GM21390 (cell line): ENCODE measurements around the gene OLFM2.
"Not testable (repeated sequence)": the region's sequence is repeated elsewhere in the genome, so short reads cannot be mapped to it uniquely, and the experiment has no call there.

ENCODE experiments used
- ATAC-seq: cut with Tn5 transposase; IDR thresholded peaks from one replicate; pipeline ENCODE4 v1.9.1; 2021; ENCODE audit not compliant: unreplicated experiment

OLFM2 gene

GRCh38 chr19:9943744-9944143 lies 7.4 kb upstream of the OLFM2 start:
- no peak for ATAC-seq

- no peak for ATAC-seq
Measured at GRCh38 chr19:9941671-9942070, 5.4 kb upstream of the OLFM2 start.

GRCh38 chr19:9941231-9941630 lies 4.9 kb upstream of the OLFM2 start:
- ATAC-seq, result no peak

- ATAC-seq, result no peak
Measured at GRCh38 chr19:9940778-9941177, 4.5 kb upstream of the OLFM2 start.

GRCh38 chr19:9939301-9939913 lies 3.1 kb upstream of the OLFM2 start:
- ATAC-seq, result no peak

- ATAC-seq, result no peak
Measured at GRCh38 chr19:9937001-9937411, 691 bp upstream of the OLFM2 start.

GRCh38 chr19:9935506-9936325 lies 599 bp downstream of the OLFM2 start:
- ATAC-seq, result no peak

- ATAC-seq, result no peak
Measured at GRCh38 chr19:9934132-9934950, 2.0 kb downstream of the OLFM2 start.

- ATAC-seq, result no peak
Measured at GRCh38 chr19:9932835-9933234, 3.5 kb downstream of the OLFM2 start.

- ATAC-seq, result no peak
Measured at GRCh38 chr19:9931629-9932028, 4.7 kb downstream of the OLFM2 start.

- no peak for ATAC-seq
Measured at GRCh38 chr19:9923440-9923839, 12.9 kb downstream of the OLFM2 start.

GRCh38 chr19:9922782-9923379 lies 13.4 kb downstream of the OLFM2 start:
- ATAC-seq, result not testable (repeated sequence)

- ATAC-seq, result no peak
Measured at GRCh38 chr19:9917321-9917720, 19.0 kb downstream of the OLFM2 start.

- ATAC-seq, result no peak
Measured at GRCh38 chr19:9916719-9917118, 19.6 kb downstream of the OLFM2 start.

- ATAC-seq, result no peak
Measured at GRCh38 chr19:9914315-9915207, 21.8 kb downstream of the OLFM2 start.

- ATAC-seq, result no peak
Measured at GRCh38 chr19:9914001-9914314, 22.4 kb downstream of the OLFM2 start.

- no peak for ATAC-seq
Measured at GRCh38 chr19:9913237-9914000, 22.9 kb downstream of the OLFM2 start.

- no peak for ATAC-seq
Measured at GRCh38 chr19:9912551-9913236, 23.6 kb downstream of the OLFM2 start.

- ATAC-seq, result no peak
Measured at GRCh38 chr19:9911524-9912185, 24.7 kb downstream of the OLFM2 start.
